HCT116 (cell line): ENCODE results near the gene SKP2. TPM values are rescaled to one million over a fixed set of nuclear protein-coding genes. Genes with fewer than 3 reads are reported as not detected.

ENCODE experiments used
- ATAC-seq: fragments of 200-7000 bp; cut with Tn5 transposase; 2 replicates; pipeline ENCODE4 v1.9.1; 2020; ENCODE audit warnings: mild to moderate bottlenecking, moderate library complexity
- BruUV-seq: library from RNA; stranded (reverse); fragments of 400-500 nt; replicated peaks from 2 replicates; lab custom pipeline; 2021; lab: Mats Ljungman, UMichigan
- CTCF ChIA-PET: fragments of 300-600 bp; sonication (Branson Sonifier 250); formaldehyde crosslinking; loops from one replicate; lab custom pipeline; 2021; ENCODE audit warnings: antibody characterized with exemption; lab: Charles Lee
- POLR2A ChIA-PET: fragments of 300-600, 350-600 bp; sonication (Branson Sonifier 250); formaldehyde crosslinking; loops from one replicate; lab custom pipeline; 2021; ENCODE audit warnings: antibody characterized with exemption; lab: Charles Lee
- RAD21 ChIA-PET, 2 experiments: fragments of 300-600 bp; sonication (Branson Sonifier 250); formaldehyde crosslinking; loops; one replicate each; lab custom pipeline; 2023; ENCODE audit warnings: low total read pairs in 2 of 2; ENCODE audit not compliant: uncharacterized antibody in 2 of 2, unreplicated experiment in 2 of 2, low non-redundant PET in 1 of 2; lab: Charles Lee
- DNase-seq: peaks from one replicate; pipeline ENCODE4 v3.0.0-alpha.2; 2010; ENCODE audit warnings: low read depth, low spot score
- H2AFZ ChIP-seq: fragments of 200-600 bp; shearing (Covaris generic), sonication (generic); 2 replicates; pipeline ENCODE4 v1.6.1; 2017; ENCODE audit warnings: low read depth, mixed run types, mixed read lengths, antibody characterized with exemption, low read length; ENCODE audit not compliant: poor library complexity, severe bottlenecking
- H3K27ac ChIP-seq: 2 replicates; pipeline ENCODE4 v1.5.1; 2012; ENCODE audit warnings: low read depth, low read length
- H3K27me3 ChIP-seq: fragments of 200-600 bp; sonication (generic); 2 replicates; pipeline ENCODE4 v1.6.1; 2016; ENCODE audit warnings: mixed run types, low read length, mixed read lengths; ENCODE audit not compliant: insufficient read depth
- H3K36me3 ChIP-seq, 2 experiments: fragments of 200-500 bp in 1 of 2; fragments of 200-600 bp in 1 of 2; sonication (Bioruptor generic) in 1 of 2; sonication (generic) in 1 of 2; 2 replicates each; pipeline versions ENCODE4 v1.5.1 to v1.6.1; 2014 to 2016; ENCODE audit warnings: low read length in 2 of 2, inconsistent platforms in 1 of 2, mixed read lengths in 1 of 2, mixed run types in 1 of 2; ENCODE audit not compliant: insufficient read depth in 2 of 2, control insufficient read depth in 1 of 2
- H3K4me1 ChIP-seq, 2 experiments: fragments of 200-600 bp in 1 of 2; sonication (generic) in 1 of 2; 2 replicates each; pipeline versions ENCODE4 v1.5.1 to v1.6.1; 2012 to 2017; ENCODE audit warnings: low read length in 2 of 2, inconsistent platforms in 1 of 2, mild to moderate bottlenecking in 1 of 2, mixed read lengths in 1 of 2, mixed run types in 1 of 2, moderate library complexity in 1 of 2; ENCODE audit not compliant: insufficient read depth in 2 of 2, control insufficient read depth in 1 of 2
- H3K4me2 ChIP-seq: fragments of 200-600 bp; sonication (generic); 2 replicates; pipeline ENCODE4 v1.6.1; 2017; ENCODE audit warnings: mixed run types, low read length, mixed read lengths
- H3K4me3 ChIP-seq, 2 experiments: fragments of 200-600 bp in 1 of 2; sonication (generic) in 1 of 2; replicated peaks in 1 of 2; 2 replicates each; pipeline ENCODE4 v1.5.1; 2011 to 2016; ENCODE audit warnings: low read length in 2 of 2, control low read depth in 1 of 2, low read depth in 1 of 2, mild to moderate bottlenecking in 1 of 2, mixed read lengths in 1 of 2, mixed run types in 1 of 2
- H3K79me2 ChIP-seq: fragments of 200-600 bp; sonication (generic); 2 replicates; pipeline ENCODE4 v1.6.1; 2017; ENCODE audit warnings: mild to moderate bottlenecking, mixed run types, low read length, moderate library complexity, mixed read lengths; ENCODE audit not compliant: insufficient read depth
- H3K9ac ChIP-seq: fragments of 200-600 bp; sonication (generic); 2 replicates; pipeline ENCODE4 v1.6.1; 2016; ENCODE audit warnings: low read length, mixed read lengths
- H3K9me2 ChIP-seq: fragments of 200-600 bp; sonication (generic), shearing (Covaris generic); 2 replicates; pipeline ENCODE4 v1.6.1; 2017; ENCODE audit warnings: mixed run types, mild to moderate bottlenecking, moderate library complexity; ENCODE audit not compliant: insufficient read depth
- H3K9me3 ChIP-seq, 2 experiments: fragments of 200-500 bp in 1 of 2; fragments of 200-600 bp in 1 of 2; sonication (Bioruptor generic) in 1 of 2; sonication (generic) in 1 of 2; 2 replicates each; pipeline ENCODE4 v1.6.1; 2014 to 2017; ENCODE audit warnings: low read length in 2 of 2, mixed read lengths in 2 of 2, inconsistent platforms in 1 of 2, low read depth in 1 of 2, mild to moderate bottlenecking in 1 of 2, mixed run types in 1 of 2, moderate library complexity in 1 of 2; ENCODE audit not compliant: control insufficient read depth in 1 of 2, insufficient read depth in 1 of 2
- H4K20me1 ChIP-seq: fragments of 200-600 bp; sonication (generic), shearing (Covaris generic); 2 replicates; pipeline ENCODE4 v1.6.1; 2017; ENCODE audit warnings: mixed run types, mild to moderate bottlenecking, moderate library complexity; ENCODE audit not compliant: insufficient read depth
- EGR1 ChIP-seq: IDR thresholded peaks from 2 replicates; pipeline ENCODE4 v1.6.1; 2012; ENCODE audit warnings: low read depth
- ELF1 ChIP-seq: IDR thresholded peaks from 2 replicates; pipeline ENCODE4 v1.6.1; 2012; ENCODE audit warnings: low read depth, borderline replicate concordance
- EZH2phosphoT487 ChIP-seq: fragments of 200-600 bp; IDR thresholded peaks from 2 replicates; pipeline ENCODE4 v1.6.1; 2018; ENCODE audit warnings: antibody characterized with exemption, borderline replicate concordance
- JUND ChIP-seq: IDR thresholded peaks from 2 replicates; pipeline ENCODE4 v1.6.1; 2012
- MAX ChIP-seq: IDR thresholded peaks from 2 replicates; pipeline ENCODE4 v1.6.1; 2012
- SIN3A ChIP-seq: IDR thresholded peaks from 2 replicates; pipeline ENCODE4 v1.6.1; 2012; ENCODE audit warnings: low read depth
- SP1 ChIP-seq: IDR thresholded peaks from 2 replicates; pipeline ENCODE4 v1.6.1; 2012; ENCODE audit warnings: low read depth
- SRF ChIP-seq: IDR thresholded peaks from 2 replicates; pipeline ENCODE4 v1.6.1; 2012; ENCODE audit warnings: low read depth
- TCF7L2 ChIP-seq: IDR thresholded peaks from 2 replicates; pipeline ENCODE4 v1.7.0; 2011; ENCODE audit warnings: borderline replicate concordance, inconsistent platforms; ENCODE audit not compliant: insufficient read depth, insufficient read length; ENCODE audit errors: extremely low read depth
- YY1 ChIP-seq: IDR thresholded peaks from 2 replicates; pipeline ENCODE4 v1.6.1; 2011; ENCODE audit warnings: low read length, low read depth, moderate library complexity, mild to moderate bottlenecking; ENCODE audit not compliant: insufficient replicate concordance; ENCODE audit errors: extremely low read depth
- ZNF274 ChIP-seq: fragments of 200-500 bp; sonication (Bioruptor generic); IDR thresholded peaks from 2 replicates; pipeline ENCODE4 v1.6.1; 2014; ENCODE audit warnings: mild to moderate bottlenecking, low read depth, low read length, inconsistent platforms
- intact Hi-C: fragments of 100-400 bp; cut with micrococcal nuclease; formaldehyde crosslinking; loops from 2 replicates; pipeline ENCODE4 v1.10.0; 2022
- total RNA-seq: library from RNA; stranded (reverse); gene quantifications from one replicate; pipeline ENCODE4 v1.2.1, GENCODE V29; 2021; ENCODE audit not compliant: unreplicated experiment

Gene SKP2
- total RNA-seq, 1 experiment from 2014 or later = 44.3 TPM

- no peak overlapping the region for H3K4me3 ChIP-seq
- ChIA-PET RAD21 (no interaction called here), POLR2A (no interaction called here)
- H3K79me2 ChIP-seq = no peaks in the 10 kb centered on the region
- no peaks in the 10 kb centered on the region for H4K20me1 ChIP-seq
- no peaks in the 10 kb centered on the region for H3K9me3 ChIP-seq
- H3K4me2 ChIP-seq = no peak overlapping the region
- H3K36me3 ChIP-seq = no peaks in the 10 kb centered on the region
- H3K9me2 ChIP-seq = no peaks in the 10 kb centered on the region; the same call in 1 of the 2 replicates
- H2AFZ ChIP-seq = no peak overlapping the region
- DNase-seq (no peak), ATAC-seq (no peak)
- intact Hi-C loops = no loop called here
- H3K27ac ChIP-seq = no peak overlapping the region
- BruUV-seq = no TSS peak
- no peaks in the 10 kb centered on the region for H3K27me3 ChIP-seq
- H3K9ac ChIP-seq = no peak overlapping the region
- no peak for TF ChIP-seq ELF1
- TF ChIP-seq EZH2phosphoT487 = no peak
- no peak for TF ChIP-seq JUND
- no peak for TF ChIP-seq MAX
- no peak for TF ChIP-seq TCF7L2
- TF ChIP-seq EGR1 = no peak
- no peak for TF ChIP-seq SIN3A
- TF ChIP-seq, all 23 proteins: peak for 0
- H3K4me1 ChIP-seq = no peaks in the 10 kb centered on the region
- CTCF ChIA-PET = no interaction called here
Observed at GRCh38 chr5:36227046-36227445, 75.1 kb downstream of the SKP2 start.

DNA sequence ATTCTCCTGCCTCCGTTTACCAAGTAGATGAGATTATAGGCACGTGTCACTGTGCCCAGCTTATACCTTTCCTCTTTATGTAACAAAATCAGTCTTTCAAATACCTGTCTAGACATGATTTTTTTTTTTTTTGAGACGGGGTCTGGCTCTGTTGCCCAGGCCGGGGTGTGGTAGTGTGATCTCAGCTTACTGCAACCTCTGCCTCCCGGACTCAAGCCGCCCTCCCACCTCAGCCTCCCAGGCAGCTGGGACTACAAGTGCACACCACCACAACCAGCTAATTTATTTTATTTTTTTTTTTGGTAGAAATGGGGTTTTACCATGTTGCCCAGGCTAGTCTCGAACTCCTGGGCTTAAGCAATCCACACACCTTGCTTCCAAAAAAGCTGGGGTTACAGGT lies 76.6 kb downstream of the SKP2 start:
- no peaks in the 10 kb centered on the region for H3K79me2 ChIP-seq
- H3K36me3 ChIP-seq = no peaks in the 10 kb centered on the region
- BruUV-seq = no TSS peak
- H3K9me3 ChIP-seq = no peaks in the 10 kb centered on the region
- ChIA-PET POLR2A (no interaction called here), RAD21 (no interaction called here), CTCF (no interaction called here)
- H3K4me2 ChIP-seq = no peak overlapping the region
- no peaks in the 10 kb centered on the region for H3K27me3 ChIP-seq
- intact Hi-C loops = no loop called here
- no peaks in the 10 kb centered on the region; the same call in 1 of the 2 replicates for H3K9me2 ChIP-seq
- no peak overlapping the region for H3K4me3 ChIP-seq
- no peak overlapping the region for H3K9ac ChIP-seq
- H2AFZ ChIP-seq = no peak overlapping the region
- ATAC-seq = no peak
- H4K20me1 ChIP-seq = no peaks in the 10 kb centered on the region; the same call in 1 of the 2 replicates
- H3K27ac ChIP-seq = no peak overlapping the region
- no peak for DNase-seq
- H3K4me1 ChIP-seq = no peaks in the 10 kb centered on the region
- no peak for TF ChIP-seq YY1
- no peak for TF ChIP-seq SIN3A
- no peak for TF ChIP-seq SRF
- no peak for TF ChIP-seq EGR1
- TF ChIP-seq SP1 = no peak
- no peak for TF ChIP-seq ELF1
- TF ChIP-seq ZNF274 = no peak
- TF ChIP-seq, all 23 proteins: peak for 0
